Measurements from ENCODE around the gene BRAF. TPM values are rescaled to one million over a fixed set of nuclear protein-coding genes. Genes with fewer than 3 reads are reported as not detected.
"Not testable (repeated sequence)": the region's sequence is repeated elsewhere in the genome, so short reads cannot be mapped to it uniquely, and the experiment has no call there.

Gene BRAF
- total RNA-seq, 1 experiment from 2014 or later = 29.7 TPM

- TF ChIP-seq REST (IDR thresholded peaks at IDR 0.05; ENCODE audit: low read depth) (no peak), CBX3 (IDR thresholded peaks at IDR 0.05; ENCODE audit: low read depth) (no peak), ATF3 (IDR thresholded peaks at IDR 0.05) (no peak), MAX (IDR thresholded peaks at IDR 0.05) (no peak), RAD21 (IDR thresholded peaks at IDR 0.05; ENCODE audit: low read depth) (no peak), SRF (IDR thresholded peaks at IDR 0.05; ENCODE audit: low read depth) (no peak), EZH2phosphoT487 (IDR thresholded peaks at IDR 0.05; ENCODE audit: borderline replicate concordance) (no peak), YY1 (IDR thresholded peaks at IDR 0.05; ENCODE audit: extremely low read depth, insufficient replicate concordance, low read depth, low read length) (no peak)
Measured at GRCh38 chr7:140928491-140929309, 4.0 kb upstream of the BRAF start (continued).

GRCh38 chr7:140927945-140928344 lies 3.2 kb upstream of the BRAF start:
- ATAC-seq = not testable (repeated sequence)

More at GRCh38 chr7:140927945-140928344, 3.2 kb upstream of the BRAF start:
- H3K9ac ChIP-seq (ENCODE audit: low read length); intact Hi-C loops (cut with micrococcal nuclease); H2AFZ ChIP-seq (ENCODE audit: low read depth, low read length, poor library complexity, severe bottlenecking); H3K9me2 ChIP-seq (ENCODE audit: insufficient read depth); DNase-seq (ENCODE audit: low read depth, low spot score); H3K4me3 ChIP-seq (replicated peaks in 1 of 2; ENCODE audit: low read depth in 1 of 2, low read length in 2 of 2); RAD21 ChIA-PET (ENCODE audit: low non-redundant PET in 1 of 2, low total read pairs in 2 of 2, uncharacterized antibody in 2 of 2, unreplicated experiment in 2 of 2); H3K27ac ChIP-seq (ENCODE audit: low read depth, low read length); H3K9me3 ChIP-seq (ENCODE audit: control insufficient read depth in 1 of 2, insufficient read depth in 1 of 2, low read depth in 1 of 2, low read length in 2 of 2); BruUV-seq (replicated peaks); POLR2A ChIA-PET; CTCF ChIA-PET; H3K36me3 ChIP-seq (ENCODE audit: control insufficient read depth in 1 of 2, insufficient read depth in 2 of 2, low read length in 2 of 2); H4K20me1 ChIP-seq (ENCODE audit: insufficient read depth); H3K27me3 ChIP-seq (ENCODE audit: insufficient read depth, low read length); H3K4me2 ChIP-seq (ENCODE audit: low read length): not testable (repeated sequence)
- Histone ChIP-seq H3K4me1 (ENCODE audit: control insufficient read depth in 1 of 2, insufficient read depth in 2 of 2, low read length in 2 of 2) (peaks cover 0 to 11% of the 10 kb centered on the region in 2 experiments; a peak in 3 of 4 replicates), H3K79me2 (ENCODE audit: insufficient read depth, low read length) (peaks cover 15% of the 10 kb centered on the region)

Data from HCT116 (cell line).